ENCODE measurements around the gene KLRD1. TPM values are rescaled to one million over a fixed set of nuclear protein-coding genes. Genes with fewer than 3 reads are reported as not detected.

KLRD1 gene
- total and polyA plus RNA-seq, 2 experiments from 2014 or later, result 0.30 to 0.70 TPM

GRCh38 chr12:10305411-10305810, 2.3 kb upstream of the KLRD1 start:
- Histone ChIP-seq H3K4me2 (no peak overlapping the region), H2AFZ (no peak overlapping the region), H3K79me2 (no peaks in the 10 kb centered on the region), H3K4me1 (ENCODE audit: insufficient read depth) (no peaks in the 10 kb centered on the region), H3K27me3 (no peaks in the 10 kb centered on the region), H3K9me3 (ENCODE audit: low read depth) (no peaks in the 10 kb centered on the region), H3K27ac (no peak overlapping the region), H4K20me1 (ENCODE audit: insufficient read depth, poor library complexity, severe bottlenecking) (no peaks in the 10 kb centered on the region), H3K9me2 (replicated peaks; ENCODE audit: insufficient read depth) (no peaks in the 10 kb centered on the region), H3K36me3 (replicated peaks; ENCODE audit: insufficient read depth, low read depth) (no peaks in the 10 kb centered on the region), H3K4me3 (no peak overlapping the region)
- TF ChIP-seq EZH2phosphoT487 (IDR thresholded peaks at IDR 0.05; ENCODE audit: low read depth, severe bottlenecking, unreplicated experiment) (no peak), CTCF (IDR thresholded peaks at IDR 0.05; ENCODE audit: poor library complexity) (no peak), EZH2 (IDR thresholded peaks at IDR 0.05; ENCODE audit: borderline replicate concordance) (no peak)
- 97% methylated on average over 5 of the region's 5 CpGs for WGBS (ENCODE audit: low lambda C conversion rate, missing lambda C conversion rate)
- no peak for DNase-seq (ENCODE audit: low spot score)

GRCh38 chr12:10310926-10311720, 3.5 kb downstream of the KLRD1 start:
- WGBS (ENCODE audit: low lambda C conversion rate, missing lambda C conversion rate), result 81% methylated on average over 4 of the region's 4 CpGs
- Histone ChIP-seq H3K27ac (no peak overlapping the region), H3K4me3 (no peak overlapping the region), H3K79me2 (no peaks in the 10 kb centered on the region), H3K4me2 (no peak overlapping the region), H2AFZ (no peak overlapping the region), H3K36me3 (replicated peaks; ENCODE audit: insufficient read depth, low read depth) (no peaks in the 10 kb centered on the region), H3K27me3 (no peaks in the 10 kb centered on the region), H3K9me2 (replicated peaks; ENCODE audit: insufficient read depth) (no peaks in the 10 kb centered on the region), H4K20me1 (ENCODE audit: insufficient read depth, poor library complexity, severe bottlenecking) (no peaks in the 10 kb centered on the region), H3K9me3 (ENCODE audit: low read depth) (no peaks in the 10 kb centered on the region), H3K4me1 (ENCODE audit: insufficient read depth) (no peaks in the 10 kb centered on the region)
- TF ChIP-seq EZH2 (IDR thresholded peaks at IDR 0.05; ENCODE audit: borderline replicate concordance), result no peak
- TF ChIP-seq EZH2phosphoT487 (IDR thresholded peaks at IDR 0.05; ENCODE audit: low read depth, severe bottlenecking, unreplicated experiment), result no peak
- no peak for TF ChIP-seq CTCF (IDR thresholded peaks at IDR 0.05; ENCODE audit: poor library complexity)
- no peak for DNase-seq (ENCODE audit: low spot score)

GRCh38 chr12:10319388-10319787, 11.7 kb downstream of the KLRD1 start:
- Histone ChIP-seq H3K27ac (no peak overlapping the region), H3K79me2 (no peaks in the 10 kb centered on the region), H3K4me1 (ENCODE audit: insufficient read depth) (no peaks in the 10 kb centered on the region), H3K36me3 (replicated peaks; ENCODE audit: insufficient read depth, low read depth) (no peaks in the 10 kb centered on the region), H3K27me3 (no peaks in the 10 kb centered on the region), H3K4me2 (no peak overlapping the region), H3K9me3 (ENCODE audit: low read depth) (no peaks in the 10 kb centered on the region), H4K20me1 (ENCODE audit: insufficient read depth, poor library complexity, severe bottlenecking) (no peaks in the 10 kb centered on the region), H3K9me2 (replicated peaks; ENCODE audit: insufficient read depth) (no peaks in the 10 kb centered on the region), H2AFZ (no peak overlapping the region), H3K4me3 (no peak overlapping the region)
- no peak for DNase-seq (ENCODE audit: low spot score)
- WGBS (ENCODE audit: low lambda C conversion rate, missing lambda C conversion rate), result 98% methylated on average over 2 of the region's 2 CpGs
- no peak for TF ChIP-seq CTCF (IDR thresholded peaks at IDR 0.05; ENCODE audit: poor library complexity)
- TF ChIP-seq EZH2 (IDR thresholded peaks at IDR 0.05; ENCODE audit: borderline replicate concordance), result no peak
- TF ChIP-seq EZH2phosphoT487 (IDR thresholded peaks at IDR 0.05; ENCODE audit: low read depth, severe bottlenecking, unreplicated experiment), result no peak
